ENCODE measurements around the gene MSI1. TPM values are rescaled to one million over a fixed set of nuclear protein-coding genes. Genes with fewer than 3 reads are reported as not detected.

The MSI1 gene
- polyA plus RNA-seq, 2 of the 4 experiments (the other 2 are of a cell fraction) = 0.72 to 1.9 TPM

DNA sequence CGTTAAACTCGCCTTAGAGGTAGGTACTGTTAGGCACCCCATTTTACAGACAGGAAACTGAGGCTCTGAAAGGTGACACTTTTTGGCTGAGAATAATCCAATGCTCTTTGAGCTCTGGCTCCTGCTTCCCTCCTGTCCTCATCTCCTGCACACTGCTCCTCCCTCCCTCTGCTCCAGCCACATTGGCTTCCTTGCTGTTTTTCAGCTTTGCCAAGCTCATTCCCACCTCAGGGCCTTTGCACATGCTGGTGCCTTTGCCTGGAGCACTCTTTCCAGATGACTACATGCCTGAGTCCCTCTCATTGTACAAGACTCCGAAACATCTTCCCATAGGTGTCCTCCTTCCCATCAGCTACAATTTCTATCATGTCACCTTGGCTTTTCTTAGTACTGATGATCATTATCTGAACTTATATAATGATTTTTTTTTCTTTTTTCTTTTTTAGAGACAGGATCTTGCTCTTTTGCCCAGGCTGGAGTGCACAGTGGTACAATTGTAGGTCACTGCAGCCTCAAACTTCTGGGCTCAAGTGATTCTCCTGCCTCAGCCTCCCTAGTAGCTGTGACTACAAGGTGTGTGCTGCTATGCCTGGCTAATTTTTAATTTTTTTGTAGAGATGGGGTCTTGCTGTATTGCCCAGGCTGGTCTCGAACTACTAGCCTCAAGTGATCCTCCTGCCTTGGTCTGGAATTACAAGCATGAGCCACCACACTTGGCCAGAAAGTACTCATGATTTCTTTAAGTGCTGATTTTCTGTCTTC lies 15.2 kb downstream of the MSI1 start:
- TF ChIP-seq PHF8 (IDR thresholded peaks at IDR 0.05; ENCODE audit: borderline replicate concordance, low read depth) (no peak), MAFK (IDR thresholded peaks at IDR 0.05; ENCODE audit: partially characterized antibody) (no peak), MAZ (IDR thresholded peaks at IDR 0.05; ENCODE audit: borderline replicate concordance, low read depth, low read length) (no peak), KDM1A (IDR thresholded peaks at IDR 0.05; ENCODE audit: low read depth) (no peak), CHD2 (IDR thresholded peaks at IDR 0.05; ENCODE audit: low read length, partially characterized antibody) (no peak), SREBF2 (IDR thresholded peaks at IDR 0.05) (no peak), HOXB13 (CRISPR knock-in tag; IDR thresholded peaks at IDR 0.05; ENCODE audit: low read depth) (no peak), ESRRA (IDR thresholded peaks at IDR 0.05; ENCODE audit: borderline replicate concordance, low read length) (no peak), ZSCAN20 (CRISPR knock-in tag; IDR thresholded peaks at IDR 0.05) (no peak), EHF (CRISPR knock-in tag; IDR thresholded peaks at IDR 0.05) (no peak)
- TF ChIP-seq, protein P1, sequence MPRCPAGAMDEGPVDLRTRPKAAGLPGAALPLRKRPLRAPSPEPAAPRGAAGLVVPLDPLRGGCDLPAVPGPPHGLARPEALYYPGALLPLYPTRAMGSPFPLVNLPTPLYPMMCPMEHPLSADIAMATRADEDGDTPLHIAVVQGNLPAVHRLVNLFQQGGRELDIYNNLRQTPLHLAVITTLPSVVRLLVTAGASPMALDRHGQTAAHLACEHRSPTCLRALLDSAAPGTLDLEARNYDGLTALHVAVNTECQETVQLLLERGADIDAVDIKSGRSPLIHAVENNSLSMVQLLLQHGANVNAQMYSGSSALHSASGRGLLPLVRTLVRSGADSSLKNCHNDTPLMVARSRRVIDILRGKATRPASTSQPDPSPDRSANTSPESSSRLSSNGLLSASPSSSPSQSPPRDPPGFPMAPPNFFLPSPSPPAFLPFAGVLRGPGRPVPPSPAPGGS (IDR thresholded peaks at IDR 0.05) = no peak
- Histone ChIP-seq H3K27ac (no peak overlapping the region), H3K9me3 (no peaks in the 10 kb centered on the region), H3K4me2 (no peak overlapping the region), H3K4me1 (peaks cover 25% of the 10 kb centered on the region), H3K4me3 (no peak overlapping the region)
- ChIA-PET POLR2A (no interaction called here), CTCF (interaction anchor here (0.7 to 5.6 kb wide), 14 partner anchors 9 to 116 kb away, joined by 3 to 75 read pairs (median 4); partner anchors contain the start of genes COX6A1, SIRT4 and SRSF9)
- WGBS (ENCODE audit: missing lambda C conversion rate) = 72% methylated on average over 4 of the region's 4 CpGs
- no peak for DNase-seq (ENCODE audit: low read depth in 1 of 2, low spot score in 1 of 2)
- ATAC-seq = no peak
- FAIRE-seq = no peak

DNA sequence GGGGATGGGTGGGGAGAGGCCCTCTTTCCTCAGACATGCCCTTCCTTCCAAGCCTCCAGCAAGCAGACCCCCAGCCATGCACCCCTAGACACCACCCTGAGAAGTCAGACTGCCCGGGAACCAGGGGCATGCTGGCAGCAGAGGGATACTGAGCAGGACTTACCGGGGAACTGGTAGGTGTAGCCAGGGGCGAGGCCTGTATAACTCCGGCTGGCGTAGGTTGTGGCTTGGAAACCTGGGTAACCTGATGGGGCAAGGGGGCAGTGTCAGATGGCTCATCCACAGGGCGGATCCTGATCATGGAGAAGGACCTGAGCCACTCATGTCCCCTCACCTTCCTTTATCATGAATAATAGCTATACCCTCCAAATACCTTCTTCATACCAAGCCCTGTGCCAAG lies 15.8 kb downstream of the MSI1 start:
- POLR2A ChIA-PET = no interaction called here
- H3K4me3 ChIP-seq = no peak overlapping the region
- FAIRE-seq (no peak), DNase-seq (ENCODE audit: low read depth in 1 of 2, low spot score in 1 of 2) (no peak), ATAC-seq (no peak)
- no peak overlapping the region for H3K4me2 ChIP-seq
- peaks cover 25% of the 10 kb centered on the region for H3K4me1 ChIP-seq
- no peak overlapping the region for H3K27ac ChIP-seq
- no peaks in the 10 kb centered on the region for H3K9me3 ChIP-seq
- WGBS (ENCODE audit: missing lambda C conversion rate) = 73% methylated on average over 6 of the region's 6 CpGs
- CTCF ChIA-PET = interaction anchor here (0.9 to 5.6 kb wide), 12 partner anchors 10 to 116 kb away, joined by 3 to 75 read pairs (median 4); partner anchors contain the start of genes COX6A1, SIRT4 and SRSF9
- TF ChIP-seq, protein P2, sequence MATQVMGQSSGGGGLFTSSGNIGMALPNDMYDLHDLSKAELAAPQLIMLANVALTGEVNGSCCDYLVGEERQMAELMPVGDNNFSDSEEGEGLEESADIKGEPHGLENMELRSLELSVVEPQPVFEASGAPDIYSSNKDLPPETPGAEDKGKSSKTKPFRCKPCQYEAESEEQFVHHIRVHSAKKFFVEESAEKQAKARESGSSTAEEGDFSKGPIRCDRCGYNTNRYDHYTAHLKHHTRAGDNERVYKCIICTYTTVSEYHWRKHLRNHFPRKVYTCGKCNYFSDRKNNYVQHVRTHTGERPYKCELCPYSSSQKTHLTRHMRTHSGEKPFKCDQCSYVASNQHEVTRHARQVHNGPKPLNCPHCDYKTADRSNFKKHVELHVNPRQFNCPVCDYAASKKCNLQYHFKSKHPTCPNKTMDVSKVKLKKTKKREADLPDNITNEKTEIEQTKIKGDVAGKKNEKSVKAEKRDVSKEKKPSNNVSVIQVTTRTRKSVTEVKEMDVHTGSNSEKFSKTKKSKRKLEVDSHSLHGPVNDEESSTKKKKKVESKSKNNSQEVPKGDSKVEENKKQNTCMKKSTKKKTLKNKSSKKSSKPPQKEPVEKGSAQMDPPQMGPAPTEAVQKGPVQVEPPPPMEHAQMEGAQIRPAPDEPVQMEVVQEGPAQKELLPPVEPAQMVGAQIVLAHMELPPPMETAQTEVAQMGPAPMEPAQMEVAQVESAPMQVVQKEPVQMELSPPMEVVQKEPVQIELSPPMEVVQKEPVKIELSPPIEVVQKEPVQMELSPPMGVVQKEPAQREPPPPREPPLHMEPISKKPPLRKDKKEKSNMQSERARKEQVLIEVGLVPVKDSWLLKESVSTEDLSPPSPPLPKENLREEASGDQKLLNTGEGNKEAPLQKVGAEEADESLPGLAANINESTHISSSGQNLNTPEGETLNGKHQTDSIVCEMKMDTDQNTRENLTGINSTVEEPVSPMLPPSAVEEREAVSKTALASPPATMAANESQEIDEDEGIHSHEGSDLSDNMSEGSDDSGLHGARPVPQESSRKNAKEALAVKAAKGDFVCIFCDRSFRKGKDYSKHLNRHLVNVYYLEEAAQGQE (IDR thresholded peaks at IDR 0.05) = no peak
- TF ChIP-seq MYC (IDR thresholded peaks at IDR 0.05; ENCODE audit: borderline replicate concordance, low read length) (no peak), NFE2L2 (conservative IDR thresholded peaks at IDR 0.05; ENCODE audit: low read length) (no peak), MAZ (IDR thresholded peaks at IDR 0.05; ENCODE audit: borderline replicate concordance, low read depth, low read length) (no peak), RFX5 (IDR thresholded peaks at IDR 0.05) (no peak), FOSL2 (IDR thresholded peaks at IDR 0.05) (no peak), FOSL2 (CRISPR knock-in tag; IDR thresholded peaks at IDR 0.05) (no peak), RAD21 (conservative IDR thresholded peaks at IDR 0.05 in 1 of 2, IDR thresholded peaks at IDR 0.05 in 1 of 2) (no peak), EP300 (IDR thresholded peaks at IDR 0.05) (no peak), NPAS2 (CRISPR knock-in tag; IDR thresholded peaks at IDR 0.05; ENCODE audit: borderline replicate concordance) (no peak), POLR2A (IDR thresholded peaks at IDR 0.05; ENCODE audit: low read length) (no peak), CBX2 (IDR thresholded peaks at IDR 0.05; ENCODE audit: borderline replicate concordance, low read depth) (no peak), ESRRA (IDR thresholded peaks at IDR 0.05; ENCODE audit: borderline replicate concordance, low read length) (no peak), RNF2 (IDR thresholded peaks at IDR 0.05; ENCODE audit: borderline replicate concordance, low read depth) (no peak), CHD2 (IDR thresholded peaks at IDR 0.05; ENCODE audit: low read length, partially characterized antibody) (no peak), NR3C1 (IDR thresholded peaks at IDR 0.05) (no peak), SMC3 (IDR thresholded peaks at IDR 0.05) (no peak), JUNB (IDR thresholded peaks at IDR 0.05) (no peak)
- TF ChIP-seq, protein P3, sequence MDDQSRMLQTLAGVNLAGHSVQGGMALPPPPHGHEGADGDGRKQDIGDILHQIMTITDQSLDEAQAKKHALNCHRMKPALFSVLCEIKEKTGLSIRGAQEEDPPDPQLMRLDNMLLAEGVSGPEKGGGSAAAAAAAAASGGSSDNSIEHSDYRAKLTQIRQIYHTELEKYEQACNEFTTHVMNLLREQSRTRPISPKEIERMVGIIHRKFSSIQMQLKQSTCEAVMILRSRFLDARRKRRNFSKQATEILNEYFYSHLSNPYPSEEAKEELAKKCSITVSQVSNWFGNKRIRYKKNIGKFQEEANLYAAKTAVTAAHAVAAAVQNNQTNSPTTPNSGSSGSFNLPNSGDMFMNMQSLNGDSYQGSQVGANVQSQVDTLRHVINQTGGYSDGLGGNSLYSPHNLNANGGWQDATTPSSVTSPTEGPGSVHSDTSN (IDR thresholded peaks at IDR 0.05) = no peak

All from A549 (cell line).